H1 (cell line): Measurements from ENCODE around the gene CCL7. TPM values are rescaled to one million over a fixed set of nuclear protein-coding genes. Genes with fewer than 3 reads are reported as not detected.

Experiments used
- CHD1 ChIP-seq: IDR thresholded peaks from 2 replicates; pipeline ENCODE4 v1.6.1; 2012; ENCODE audit warnings: low read depth, low read length, improper control_type of control experiment
- GABPA ChIP-seq: IDR thresholded peaks from 2 replicates; pipeline ENCODE4 v1.6.1; 2011; ENCODE audit warnings: mild to moderate bottlenecking, low read length, moderate library complexity, borderline replicate concordance; ENCODE audit not compliant: insufficient read depth
- KDM1A ChIP-seq: fragments of 200-600, 300-600 bp; sonication (generic); IDR thresholded peaks from 2 replicates; pipeline ENCODE4 v1.7.1; 2016; ENCODE audit warnings: mild to moderate bottlenecking, low read length, borderline replicate concordance
- POU5F1 ChIP-seq: IDR thresholded peaks from 2 replicates; pipeline ENCODE4 v1.6.1; 2011; ENCODE audit warnings: low read depth, mild to moderate bottlenecking, low read length, moderate library complexity
- SIX5 ChIP-seq: IDR thresholded peaks from 2 replicates; pipeline ENCODE4 v1.6.1; 2011; ENCODE audit warnings: mild to moderate bottlenecking, low read depth, low read length
- polyA plus RNA-seq, 7 experiments: library from polyadenylated mRNA; depleted of rRNA in 3 of 7; stranded (reverse) in 5 of 7; unstranded in 2 of 7; fragments of >200 nt in 5 of 7; fragments of 200-250 nt in 2 of 7; gene quantifications; 1 replicate in 5 of 7; 2 replicates in 1 of 7; 4 replicates in 1 of 7; pipeline versions ENCODE4 v1.2.1 to v1.2.3, GENCODE V29; 2011 to 2013; ENCODE audit warnings: missing spikeins in 2 of 7, mixed read lengths in 2 of 7
- total RNA-seq: library from RNA; stranded (reverse); fragmentation: NEBNext Ultra II Directional; extraction: Animal tissue kit (Norgen Biotek cat#: 25700); gene quantifications from 2 replicates; pipeline ENCODE4 v1.2.1, GENCODE V29; 2021
- TF ChIP-seq, protein P1 (sequence below): fragments of 300-600 bp; sonication (generic); IDR thresholded peaks from 2 replicates; pipeline ENCODE4 v1.7.1; 2012; ENCODE audit warnings: low read length, moderate library complexity, mild to moderate bottlenecking, inconsistent platforms; ENCODE audit not compliant: insufficient replicate concordance

CCL7 gene
- total and polyA plus RNA-seq, 2 of the 8 experiments (the other 6 are each of a cell fraction or from before 2014, with no cell fraction given) = not detected

DNA sequence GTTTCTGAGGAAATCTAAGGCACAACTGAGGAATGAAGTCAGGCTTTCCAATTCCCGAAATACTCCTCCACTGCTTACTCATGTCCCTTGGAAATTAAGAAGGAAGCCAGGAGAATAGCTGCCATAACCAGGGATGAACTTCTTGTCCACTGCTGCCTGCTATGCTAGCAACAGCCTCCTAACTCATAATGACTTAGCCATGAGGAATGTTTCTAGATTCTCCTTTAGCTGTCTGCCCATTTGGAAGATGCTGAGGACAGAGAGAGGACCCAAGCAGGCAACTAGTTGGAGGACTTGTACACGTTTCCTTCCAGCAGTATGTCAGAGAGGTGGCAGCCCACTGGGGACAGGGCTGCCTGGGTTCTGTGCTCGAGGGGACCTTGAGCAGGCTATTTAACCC, 15.9 kb upstream of the CCL7 start (continued):
- TF ChIP-seq, protein P1, sequence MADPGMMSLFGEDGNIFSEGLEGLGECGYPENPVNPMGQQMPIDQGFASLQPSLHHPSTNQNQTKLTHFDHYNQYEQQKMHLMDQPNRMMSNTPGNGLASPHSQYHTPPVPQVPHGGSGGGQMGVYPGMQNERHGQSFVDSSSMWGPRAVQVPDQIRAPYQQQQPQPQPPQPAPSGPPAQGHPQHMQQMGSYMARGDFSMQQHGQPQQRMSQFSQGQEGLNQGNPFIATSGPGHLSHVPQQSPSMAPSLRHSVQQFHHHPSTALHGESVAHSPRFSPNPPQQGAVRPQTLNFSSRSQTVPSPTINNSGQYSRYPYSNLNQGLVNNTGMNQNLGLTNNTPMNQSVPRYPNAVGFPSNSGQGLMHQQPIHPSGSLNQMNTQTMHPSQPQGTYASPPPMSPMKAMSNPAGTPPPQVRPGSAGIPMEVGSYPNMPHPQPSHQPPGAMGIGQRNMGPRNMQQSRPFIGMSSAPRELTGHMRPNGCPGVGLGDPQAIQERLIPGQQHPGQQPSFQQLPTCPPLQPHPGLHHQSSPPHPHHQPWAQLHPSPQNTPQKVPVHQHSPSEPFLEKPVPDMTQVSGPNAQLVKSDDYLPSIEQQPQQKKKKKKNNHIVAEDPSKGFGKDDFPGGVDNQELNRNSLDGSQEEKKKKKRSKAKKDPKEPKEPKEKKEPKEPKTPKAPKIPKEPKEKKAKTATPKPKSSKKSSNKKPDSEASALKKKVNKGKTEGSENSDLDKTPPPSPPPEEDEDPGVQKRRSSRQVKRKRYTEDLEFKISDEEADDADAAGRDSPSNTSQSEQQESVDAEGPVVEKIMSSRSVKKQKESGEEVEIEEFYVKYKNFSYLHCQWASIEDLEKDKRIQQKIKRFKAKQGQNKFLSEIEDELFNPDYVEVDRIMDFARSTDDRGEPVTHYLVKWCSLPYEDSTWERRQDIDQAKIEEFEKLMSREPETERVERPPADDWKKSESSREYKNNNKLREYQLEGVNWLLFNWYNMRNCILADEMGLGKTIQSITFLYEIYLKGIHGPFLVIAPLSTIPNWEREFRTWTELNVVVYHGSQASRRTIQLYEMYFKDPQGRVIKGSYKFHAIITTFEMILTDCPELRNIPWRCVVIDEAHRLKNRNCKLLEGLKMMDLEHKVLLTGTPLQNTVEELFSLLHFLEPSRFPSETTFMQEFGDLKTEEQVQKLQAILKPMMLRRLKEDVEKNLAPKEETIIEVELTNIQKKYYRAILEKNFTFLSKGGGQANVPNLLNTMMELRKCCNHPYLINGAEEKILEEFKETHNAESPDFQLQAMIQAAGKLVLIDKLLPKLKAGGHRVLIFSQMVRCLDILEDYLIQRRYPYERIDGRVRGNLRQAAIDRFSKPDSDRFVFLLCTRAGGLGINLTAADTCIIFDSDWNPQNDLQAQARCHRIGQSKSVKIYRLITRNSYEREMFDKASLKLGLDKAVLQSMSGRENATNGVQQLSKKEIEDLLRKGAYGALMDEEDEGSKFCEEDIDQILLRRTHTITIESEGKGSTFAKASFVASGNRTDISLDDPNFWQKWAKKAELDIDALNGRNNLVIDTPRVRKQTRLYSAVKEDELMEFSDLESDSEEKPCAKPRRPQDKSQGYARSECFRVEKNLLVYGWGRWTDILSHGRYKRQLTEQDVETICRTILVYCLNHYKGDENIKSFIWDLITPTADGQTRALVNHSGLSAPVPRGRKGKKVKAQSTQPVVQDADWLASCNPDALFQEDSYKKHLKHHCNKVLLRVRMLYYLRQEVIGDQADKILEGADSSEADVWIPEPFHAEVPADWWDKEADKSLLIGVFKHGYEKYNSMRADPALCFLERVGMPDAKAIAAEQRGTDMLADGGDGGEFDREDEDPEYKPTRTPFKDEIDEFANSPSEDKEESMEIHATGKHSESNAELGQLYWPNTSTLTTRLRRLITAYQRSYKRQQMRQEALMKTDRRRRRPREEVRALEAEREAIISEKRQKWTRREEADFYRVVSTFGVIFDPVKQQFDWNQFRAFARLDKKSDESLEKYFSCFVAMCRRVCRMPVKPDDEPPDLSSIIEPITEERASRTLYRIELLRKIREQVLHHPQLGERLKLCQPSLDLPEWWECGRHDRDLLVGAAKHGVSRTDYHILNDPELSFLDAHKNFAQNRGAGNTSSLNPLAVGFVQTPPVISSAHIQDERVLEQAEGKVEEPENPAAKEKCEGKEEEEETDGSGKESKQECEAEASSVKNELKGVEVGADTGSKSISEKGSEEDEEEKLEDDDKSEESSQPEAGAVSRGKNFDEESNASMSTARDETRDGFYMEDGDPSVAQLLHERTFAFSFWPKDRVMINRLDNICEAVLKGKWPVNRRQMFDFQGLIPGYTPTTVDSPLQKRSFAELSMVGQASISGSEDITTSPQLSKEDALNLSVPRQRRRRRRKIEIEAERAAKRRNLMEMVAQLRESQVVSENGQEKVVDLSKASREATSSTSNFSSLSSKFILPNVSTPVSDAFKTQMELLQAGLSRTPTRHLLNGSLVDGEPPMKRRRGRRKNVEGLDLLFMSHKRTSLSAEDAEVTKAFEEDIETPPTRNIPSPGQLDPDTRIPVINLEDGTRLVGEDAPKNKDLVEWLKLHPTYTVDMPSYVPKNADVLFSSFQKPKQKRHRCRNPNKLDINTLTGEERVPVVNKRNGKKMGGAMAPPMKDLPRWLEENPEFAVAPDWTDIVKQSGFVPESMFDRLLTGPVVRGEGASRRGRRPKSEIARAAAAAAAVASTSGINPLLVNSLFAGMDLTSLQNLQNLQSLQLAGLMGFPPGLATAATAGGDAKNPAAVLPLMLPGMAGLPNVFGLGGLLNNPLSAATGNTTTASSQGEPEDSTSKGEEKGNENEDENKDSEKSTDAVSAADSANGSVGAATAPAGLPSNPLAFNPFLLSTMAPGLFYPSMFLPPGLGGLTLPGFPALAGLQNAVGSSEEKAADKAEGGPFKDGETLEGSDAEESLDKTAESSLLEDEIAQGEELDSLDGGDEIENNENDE = no peak
- TF ChIP-seq CHD1 (no peak), POU5F1 (no peak), SIX5 (no peak), GABPA (no peak), KDM1A (no peak)
